ENCODE data around the gene SMARCA4. TPM values are rescaled to one million over a fixed set of nuclear protein-coding genes. Genes with fewer than 3 reads are reported as not detected.

The SMARCA4 gene
- total RNA-seq, 4 donors from 2014 or later, result 68.3 to 208 (median 114) TPM

DNA sequence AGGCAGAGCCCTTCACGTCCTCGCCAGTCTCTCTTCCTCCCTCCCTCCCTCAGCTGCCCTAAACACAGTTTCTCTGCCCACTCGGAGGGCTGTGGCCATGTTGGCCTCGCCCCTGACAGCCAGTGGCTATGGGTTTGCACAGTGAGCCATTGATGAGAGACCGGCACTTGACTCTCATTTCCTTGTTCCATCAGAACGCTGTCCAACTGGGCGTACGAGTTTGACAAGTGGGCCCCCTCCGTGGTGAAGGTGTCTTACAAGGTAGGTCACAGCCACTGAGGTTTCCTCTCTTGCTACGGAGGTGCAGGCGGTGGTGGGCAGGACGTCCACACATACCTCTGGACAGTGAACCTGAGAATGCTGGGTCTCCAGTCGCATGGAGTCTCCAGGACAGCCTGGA, 57.9 kb downstream of the SMARCA4 start:
- no peak overlapping the region for H3K4me3 ChIP-seq
- H3K36me3 ChIP-seq, result peaks cover 0 to 100% (median 0%) of the 10 kb centered on the region in 3 donors
- DNase-seq, result no peak
- H3K9me3 ChIP-seq, result no peaks in the 10 kb centered on the region
- peaks cover 0 to 14% (median 0%) of the 10 kb centered on the region in 4 donors for H3K4me1 ChIP-seq
- TF ChIP-seq POLR2A (IDR thresholded peaks at IDR 0.05), result no peak
- TF ChIP-seq, protein P1, sequence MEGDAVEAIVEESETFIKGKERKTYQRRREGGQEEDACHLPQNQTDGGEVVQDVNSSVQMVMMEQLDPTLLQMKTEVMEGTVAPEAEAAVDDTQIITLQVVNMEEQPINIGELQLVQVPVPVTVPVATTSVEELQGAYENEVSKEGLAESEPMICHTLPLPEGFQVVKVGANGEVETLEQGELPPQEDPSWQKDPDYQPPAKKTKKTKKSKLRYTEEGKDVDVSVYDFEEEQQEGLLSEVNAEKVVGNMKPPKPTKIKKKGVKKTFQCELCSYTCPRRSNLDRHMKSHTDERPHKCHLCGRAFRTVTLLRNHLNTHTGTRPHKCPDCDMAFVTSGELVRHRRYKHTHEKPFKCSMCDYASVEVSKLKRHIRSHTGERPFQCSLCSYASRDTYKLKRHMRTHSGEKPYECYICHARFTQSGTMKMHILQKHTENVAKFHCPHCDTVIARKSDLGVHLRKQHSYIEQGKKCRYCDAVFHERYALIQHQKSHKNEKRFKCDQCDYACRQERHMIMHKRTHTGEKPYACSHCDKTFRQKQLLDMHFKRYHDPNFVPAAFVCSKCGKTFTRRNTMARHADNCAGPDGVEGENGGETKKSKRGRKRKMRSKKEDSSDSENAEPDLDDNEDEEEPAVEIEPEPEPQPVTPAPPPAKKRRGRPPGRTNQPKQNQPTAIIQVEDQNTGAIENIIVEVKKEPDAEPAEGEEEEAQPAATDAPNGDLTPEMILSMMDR (IDR thresholded peaks at IDR 0.05), result no peak
- no peak overlapping the region for H3K27ac ChIP-seq
- no peaks in the 10 kb centered on the region for H3K27me3 ChIP-seq

DNA sequence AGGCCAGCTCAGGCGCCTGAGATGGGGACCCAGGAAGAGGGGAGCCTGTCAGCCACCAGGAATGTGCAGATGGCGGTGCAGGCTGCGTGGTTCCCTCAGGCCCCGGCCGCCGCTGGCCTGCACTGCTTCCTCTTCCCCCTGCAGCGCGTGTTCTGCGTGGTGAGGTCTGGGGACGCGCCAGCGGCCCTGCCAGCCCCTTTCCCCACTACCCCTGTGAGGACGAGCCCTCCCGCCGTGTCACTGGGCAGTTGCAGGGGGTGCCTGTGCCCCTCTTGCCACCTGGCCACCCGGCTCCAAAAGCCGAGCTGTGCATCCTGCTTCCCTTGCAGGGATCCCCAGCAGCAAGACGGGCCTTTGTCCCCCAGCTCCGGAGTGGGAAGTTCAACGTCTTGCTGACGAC, 58.4 kb downstream of the SMARCA4 start:
- H3K27ac ChIP-seq, result no peak overlapping the region

DNA sequence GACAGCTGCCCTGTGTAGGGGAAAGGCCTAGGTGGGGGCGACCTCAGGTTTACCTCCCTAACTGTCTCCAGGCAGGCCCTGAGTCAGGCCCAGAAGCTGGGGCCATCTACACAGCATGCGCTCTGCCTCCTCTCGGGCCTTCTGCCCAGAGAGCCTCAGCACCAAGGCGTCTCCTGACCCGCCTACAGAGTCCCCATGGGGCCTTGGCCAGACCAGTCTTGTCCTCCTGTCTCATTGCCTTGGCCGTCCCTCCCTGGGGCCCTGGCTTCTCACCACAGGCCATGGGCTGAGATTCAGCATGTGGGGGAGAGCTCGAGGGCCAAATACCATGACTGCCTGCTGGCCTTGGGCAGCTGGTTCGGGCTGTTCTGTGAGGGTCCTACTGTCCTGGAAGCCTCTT, 59.0 kb downstream of the SMARCA4 start:
- TF ChIP-seq, protein P1 (IDR thresholded peaks at IDR 0.05), result no peak
- no peak for TF ChIP-seq POLR2A (IDR thresholded peaks at IDR 0.05)
- DNase-seq, result no peak
- H3K4me1 ChIP-seq, result peaks cover 0 to 14% (median 0%) of the 10 kb centered on the region in 4 donors
- no peaks in the 10 kb centered on the region for H3K27me3 ChIP-seq
- no peak overlapping the region for H3K27ac ChIP-seq
- no peak overlapping the region for H3K4me3 ChIP-seq
- H3K9me3 ChIP-seq, result no peaks in the 10 kb centered on the region
- H3K36me3 ChIP-seq, result peaks cover 0 to 100% (median 0%) of the 10 kb centered on the region in 3 donors

More for the DNA sequence above, 58.4 kb downstream of the SMARCA4 start:
- H3K36me3 ChIP-seq, result peaks cover 0 to 100% (median 0%) of the 10 kb centered on the region in 3 donors
- no peak overlapping the region for H3K4me3 ChIP-seq
- TF ChIP-seq, protein P1 (IDR thresholded peaks at IDR 0.05), result no peak
- TF ChIP-seq POLR2A (IDR thresholded peaks at IDR 0.05), result no peak
- H3K9me3 ChIP-seq, result no peaks in the 10 kb centered on the region
- H3K4me1 ChIP-seq, result peaks cover 0 to 14% (median 0%) of the 10 kb centered on the region in 4 donors
- no peaks in the 10 kb centered on the region for H3K27me3 ChIP-seq
- DNase-seq, result peak in 1 of 3 donors; percentile 37

DNA sequence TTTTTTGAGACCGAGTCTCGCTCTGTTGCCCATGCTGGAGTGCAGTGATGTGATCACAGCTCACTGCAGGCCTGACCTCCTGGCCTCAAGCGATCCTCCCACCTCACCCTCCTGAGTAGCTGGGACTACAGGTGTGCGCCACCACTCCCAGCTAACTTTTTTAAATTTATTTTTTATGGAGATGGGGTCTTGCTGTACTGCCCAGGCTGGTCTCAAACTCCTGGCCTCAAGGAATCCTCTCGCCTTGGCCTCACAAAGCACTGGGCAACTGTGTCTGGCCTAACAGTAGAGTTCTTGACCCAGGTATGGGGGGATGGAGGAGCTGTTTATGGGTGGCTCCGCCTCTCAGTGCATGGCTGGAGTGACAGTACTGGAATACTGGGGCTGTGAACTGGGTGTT, 59.6 kb downstream of the SMARCA4 start:
- Histone ChIP-seq H3K27me3 (no peaks in the 10 kb centered on the region), H3K4me1 (peaks cover 0 to 14% (median 0%) of the 10 kb centered on the region in 4 donors), H3K4me3 (no peak overlapping the region), H3K27ac (no peak overlapping the region), H3K9me3 (no peaks in the 10 kb centered on the region), H3K36me3 (peaks cover 0 to 100% (median 0%) of the 10 kb centered on the region in 3 donors)
- no peak for DNase-seq
- TF ChIP-seq, protein P1 (IDR thresholded peaks at IDR 0.05), result no peak
- TF ChIP-seq POLR2A (IDR thresholded peaks at IDR 0.05), result no peak

DNA sequence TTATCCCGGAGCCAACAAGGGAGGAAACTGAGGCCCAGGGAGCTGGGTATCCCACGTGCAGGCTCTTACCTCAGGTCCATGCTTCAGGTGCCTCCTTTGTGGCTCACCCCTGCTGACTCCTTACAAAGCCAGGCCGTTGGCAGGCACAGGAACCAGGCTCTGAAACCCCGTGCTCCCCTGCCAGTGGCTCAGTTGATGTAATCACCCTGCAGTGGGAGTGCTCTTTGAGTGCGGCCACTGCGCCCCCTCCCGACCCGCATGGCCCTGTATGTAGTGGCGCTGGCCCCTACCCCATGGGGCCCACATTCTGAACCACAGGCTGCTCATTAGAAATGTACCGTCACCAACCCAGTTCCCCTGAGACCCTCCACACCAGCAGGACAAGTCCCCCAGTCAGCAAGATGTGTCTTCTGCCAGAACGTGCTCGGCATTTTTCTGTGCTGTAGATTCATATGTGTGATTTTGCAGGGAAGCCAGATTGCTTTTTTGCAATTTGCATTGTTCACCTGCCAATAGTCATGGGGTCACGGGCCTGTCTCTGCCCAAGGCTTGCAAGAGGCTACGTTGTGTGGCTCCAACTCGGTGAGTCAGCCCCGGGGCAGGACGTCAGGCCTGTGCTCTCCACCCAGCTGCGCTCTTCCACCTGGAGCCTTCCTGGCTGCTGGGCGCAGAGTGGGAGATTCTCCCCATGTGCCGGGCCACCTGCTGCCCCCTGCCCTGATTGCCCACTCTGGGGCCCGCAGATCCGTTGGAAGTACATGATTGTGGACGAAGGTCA, 60.3 kb downstream of the SMARCA4 start:
- H3K27me3 ChIP-seq, result no peaks in the 10 kb centered on the region
- no peaks in the 10 kb centered on the region for H3K9me3 ChIP-seq
- TF ChIP-seq, protein P1 (IDR thresholded peaks at IDR 0.05), result no peak
- no peak for TF ChIP-seq POLR2A (IDR thresholded peaks at IDR 0.05)
- H3K4me1 ChIP-seq, result peaks cover 0 to 14% (median 0%) of the 10 kb centered on the region in 4 donors
- no peak overlapping the region for H3K27ac ChIP-seq
- no peak for DNase-seq
- H3K4me3 ChIP-seq, result no peak overlapping the region
- peaks cover 0 to 100% (median 0%) of the 10 kb centered on the region in 3 donors for H3K36me3 ChIP-seq

All from Peyer's patch (tissue), 4 donors.